Ecto neural progenitor cell (in vitro differentiated cells): ENCODE results near the gene DOCK4.
"Not testable (repeated sequence)": the region's sequence is repeated elsewhere in the genome, so short reads cannot be mapped to it uniquely, and the experiment has no call there.

ENCODE experiments used
- DNase-seq: peaks from one replicate; pipeline ENCODE4 v3.0.0-alpha.2; 2018; ENCODE audit warnings: low spot score

DOCK4 gene

GRCh38 chr7:112206238-112206990 lies at the start of gene DOCK4, which contains the start of gene ZNF277:
DOCK4 (minus strand) TSS chr7:112206399; CDS start chr7:112206138, 261 bp downstream.
ZNF277 (plus strand) TSS chr7:112206695; CDS start chr7:112206717, 22 bp downstream.
- DNase-seq: peak; percentile 99

- no peak for DNase-seq
Observed at GRCh38 chr7:112255388-112255720, 49.2 kb upstream of the DOCK4 start.

GRCh38 chr7:112254709-112255387 lies 48.6 kb upstream of the DOCK4 start:
- no peak for DNase-seq

GRCh38 chr7:112254156-112254555 lies 48.0 kb upstream of the DOCK4 start:
- DNase-seq: no peak

GRCh38 chr7:112252691-112253090 lies 46.5 kb upstream of the DOCK4 start:
- DNase-seq: no peak

GRCh38 chr7:112252141-112252540 lies 45.9 kb upstream of the DOCK4 start:
- DNase-seq: no peak

- not testable (repeated sequence) for DNase-seq
Observed at GRCh38 chr7:112249967-112250366, 43.8 kb upstream of the DOCK4 start.

- no peak for DNase-seq
Observed at GRCh38 chr7:112248598-112248997, 42.4 kb upstream of the DOCK4 start.

- DNase-seq: no peak
Observed at GRCh38 chr7:112238852-112239610, 32.8 kb upstream of the DOCK4 start.

- DNase-seq: no peak
Observed at GRCh38 chr7:112238330-112238729, 32.1 kb upstream of the DOCK4 start.

- no peak for DNase-seq
Observed at GRCh38 chr7:112236597-112236996, 30.4 kb upstream of the DOCK4 start.

GRCh38 chr7:112234147-112234546 lies 27.9 kb upstream of the DOCK4 start:
- no peak for DNase-seq

- no peak for DNase-seq
Observed at GRCh38 chr7:112233048-112233697, 27.0 kb upstream of the DOCK4 start.

GRCh38 chr7:112232212-112232978 lies 26.2 kb upstream of the DOCK4 start:
- no peak for DNase-seq

GRCh38 chr7:112228632-112229031 lies 22.4 kb upstream of the DOCK4 start:
- no peak for DNase-seq

GRCh38 chr7:112226701-112227276 lies 20.6 kb upstream of the DOCK4 start:
- no peak for DNase-seq

- DNase-seq: no peak
Observed at GRCh38 chr7:112225006-112225405, 18.8 kb upstream of the DOCK4 start.

GRCh38 chr7:112224186-112224585 lies 18.0 kb upstream of the DOCK4 start:
- DNase-seq: no peak

GRCh38 chr7:112223310-112223709 lies 17.1 kb upstream of the DOCK4 start:
- DNase-seq: no peak

- no peak for DNase-seq
Observed at GRCh38 chr7:112220877-112221434, 14.8 kb upstream of the DOCK4 start.

GRCh38 chr7:112215787-112216186 lies 9.6 kb upstream of the DOCK4 start:
- DNase-seq: no peak
